ENCODE data around the gene DAB1. TPM values are rescaled to one million over a fixed set of nuclear protein-coding genes. Genes with fewer than 3 reads are reported as not detected.

DAB1 gene
- total RNA-seq, 1 donor, result under 0.01 TPM

DNA sequence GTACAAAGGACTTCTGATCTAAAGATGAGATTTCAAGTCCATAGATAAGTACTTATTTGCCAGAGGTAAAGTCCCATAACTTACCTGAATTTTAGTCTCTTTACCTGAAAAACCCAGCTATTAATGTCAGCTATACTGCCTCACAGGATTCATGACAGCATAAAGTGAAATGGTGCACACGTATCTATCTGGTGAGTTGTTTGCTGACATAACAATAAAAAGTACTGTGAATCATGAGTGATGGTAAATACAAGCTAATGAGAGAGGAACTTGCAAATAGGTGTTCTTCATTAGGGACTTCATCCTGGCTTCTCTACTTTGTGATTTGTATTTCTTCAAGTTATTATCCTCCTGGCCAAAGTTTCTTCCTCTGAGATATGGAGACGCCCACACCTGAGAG, 233.0 kb downstream of the DAB1 start:
- no peak for DNase-seq (ENCODE audit: low read depth in 2 of 3, low spot score in 2 of 3)

DNA sequence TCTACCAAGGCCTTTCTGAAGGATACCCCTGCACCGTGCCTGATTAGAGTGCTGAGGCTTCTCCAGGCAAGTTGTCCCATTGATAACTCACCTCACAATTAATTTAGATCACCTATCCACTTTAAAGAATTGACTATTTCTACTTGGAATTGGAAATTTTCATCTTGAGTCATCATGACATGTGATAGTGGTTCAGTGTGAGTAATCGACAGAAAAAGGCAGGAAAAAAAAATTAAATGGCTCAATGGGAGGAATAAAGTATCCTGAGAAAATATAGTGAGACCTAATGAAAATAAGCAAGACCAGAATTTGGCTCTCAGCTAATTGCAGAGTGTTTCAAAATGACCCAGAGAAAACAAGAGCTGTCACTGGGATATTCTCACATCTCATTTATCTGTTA, 235.7 kb downstream of the DAB1 start:
- no peak for DNase-seq (ENCODE audit: low read depth in 2 of 3, low spot score in 2 of 3)

DNA sequence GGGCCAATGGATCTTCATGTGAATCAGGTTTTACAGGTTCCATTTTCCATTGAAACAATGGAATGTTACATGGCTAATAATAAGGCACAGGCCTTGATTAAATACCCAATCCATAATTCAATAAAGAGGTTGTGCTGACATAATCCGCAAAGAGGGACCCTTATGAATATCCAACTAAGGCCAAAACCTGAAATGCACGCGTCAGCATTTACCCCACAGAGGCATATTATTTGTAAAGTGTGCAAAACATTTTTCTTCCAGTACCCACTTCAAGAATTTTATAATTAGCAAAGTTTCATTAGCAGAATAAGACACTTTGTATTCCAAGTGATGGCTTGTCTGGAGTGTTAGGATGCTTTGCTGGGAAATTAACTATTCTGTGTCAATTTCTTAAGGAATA, 237.4 kb downstream of the DAB1 start:
- DNase-seq (ENCODE audit: low read depth in 2 of 3, low spot score in 2 of 3), result no peak

DNA sequence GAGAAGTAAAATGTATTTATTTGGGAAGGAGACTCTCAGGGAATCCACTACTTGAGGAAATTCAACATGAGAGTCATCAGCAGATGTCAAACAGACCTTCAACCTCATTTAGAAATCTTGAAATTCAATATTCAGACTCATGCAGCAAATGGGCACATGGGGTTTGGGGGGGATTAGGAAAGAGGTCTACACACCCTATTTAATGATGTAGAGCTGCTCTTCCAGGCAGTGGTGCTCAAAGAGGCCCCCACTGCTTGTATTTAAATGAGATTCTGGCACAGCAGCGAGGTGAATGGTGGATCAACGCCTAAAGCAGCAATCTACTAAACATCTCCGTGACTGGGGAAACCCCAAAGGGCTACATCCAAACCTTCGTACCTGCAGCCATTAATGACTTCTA, 244.9 kb downstream of the DAB1 start:
- no peak for DNase-seq (ENCODE audit: low read depth in 2 of 3, low spot score in 2 of 3)

DNA sequence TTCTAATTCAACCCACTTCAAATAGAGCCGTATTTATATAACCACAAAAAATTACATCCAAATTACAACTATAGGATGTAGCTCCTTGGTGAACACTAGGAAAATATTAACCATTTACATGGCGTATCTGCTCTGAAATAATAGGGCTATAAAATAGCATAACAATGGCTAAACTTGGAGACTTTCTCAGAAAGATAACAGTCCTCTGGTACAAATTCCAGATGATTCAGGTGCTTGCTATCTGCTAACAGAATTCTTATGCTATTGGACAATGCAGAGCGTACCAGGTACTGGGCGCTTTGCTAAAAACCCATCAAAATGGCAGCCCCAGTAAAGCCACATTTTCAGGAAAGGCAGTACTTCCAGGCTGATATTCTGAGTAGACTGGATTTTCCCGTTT, 248.4 kb downstream of the DAB1 start:
- no peak for DNase-seq (ENCODE audit: low read depth in 2 of 3, low spot score in 2 of 3)

- no peak for DNase-seq (ENCODE audit: low read depth in 2 of 3, low spot score in 2 of 3)
Observed at GRCh38 chr1:57172040-57172439, 251.8 kb downstream of the DAB1 start.

DNA sequence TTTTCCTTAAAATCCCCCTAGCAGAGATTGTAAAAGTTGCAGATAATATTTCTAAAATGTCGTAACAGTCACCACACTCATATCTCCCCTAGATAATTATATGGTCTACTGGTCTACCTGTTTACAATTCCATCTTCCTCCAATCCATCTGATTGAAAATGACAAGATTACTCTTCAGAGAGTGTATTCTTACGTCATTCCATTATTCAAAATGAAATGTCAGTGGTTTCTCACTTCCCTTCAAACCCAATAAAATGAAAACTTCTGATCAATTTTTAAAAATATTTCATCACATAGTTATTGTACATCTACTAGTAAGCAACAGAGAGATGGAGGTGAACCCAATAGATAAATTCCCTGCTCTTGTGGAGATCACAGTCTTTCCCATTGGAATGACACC, 255.9 kb downstream of the DAB1 start:
- no peak for DNase-seq (ENCODE audit: low read depth in 2 of 3, low spot score in 2 of 3)

DNA sequence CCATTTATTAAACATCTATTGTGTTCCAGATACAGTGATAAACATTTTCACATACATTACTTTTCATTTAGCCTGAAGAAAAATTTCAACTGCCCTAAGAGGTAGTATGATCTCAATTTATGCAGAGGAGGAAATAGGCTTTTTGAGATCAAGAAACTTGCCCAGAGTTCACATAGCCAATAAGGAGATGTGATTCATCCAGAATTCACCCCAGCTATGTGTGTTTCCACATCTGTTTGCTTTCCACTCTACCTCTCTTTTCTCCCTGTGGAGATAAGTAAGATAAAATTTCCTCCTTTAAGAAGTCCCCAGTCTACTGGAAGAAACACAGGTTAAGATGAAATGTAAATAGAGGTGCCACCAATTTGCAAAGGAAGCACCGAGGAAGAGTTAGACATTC, 258.3 kb downstream of the DAB1 start:
- DNase-seq (ENCODE audit: low read depth in 2 of 3, low spot score in 2 of 3), result no peak

DNA sequence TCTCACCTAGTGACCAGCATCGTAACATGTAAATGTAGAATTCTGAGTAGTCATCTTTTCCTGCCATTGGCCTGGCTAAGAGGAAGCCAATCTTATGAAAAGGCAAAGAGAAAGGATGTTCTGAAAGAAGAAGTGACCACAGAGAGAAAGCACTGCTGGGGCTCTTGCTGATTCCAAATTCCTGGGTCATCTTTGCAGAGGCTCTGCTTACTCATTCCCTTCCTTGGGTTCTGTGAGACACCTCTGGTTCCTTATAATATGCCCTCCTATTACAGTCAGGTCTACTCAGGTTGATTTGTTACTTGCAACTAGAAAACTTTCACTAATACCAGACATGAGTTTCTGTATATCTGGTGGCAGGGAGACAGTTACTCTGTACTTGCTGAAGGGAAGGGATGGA, 259.3 kb downstream of the DAB1 start:
- DNase-seq (ENCODE audit: low read depth in 2 of 3, low spot score in 2 of 3), result no peak

GRCh38 chr1:57163789-57164188, 260.1 kb downstream of the DAB1 start:
- no peak for DNase-seq (ENCODE audit: low read depth in 2 of 3, low spot score in 2 of 3)

DNA sequence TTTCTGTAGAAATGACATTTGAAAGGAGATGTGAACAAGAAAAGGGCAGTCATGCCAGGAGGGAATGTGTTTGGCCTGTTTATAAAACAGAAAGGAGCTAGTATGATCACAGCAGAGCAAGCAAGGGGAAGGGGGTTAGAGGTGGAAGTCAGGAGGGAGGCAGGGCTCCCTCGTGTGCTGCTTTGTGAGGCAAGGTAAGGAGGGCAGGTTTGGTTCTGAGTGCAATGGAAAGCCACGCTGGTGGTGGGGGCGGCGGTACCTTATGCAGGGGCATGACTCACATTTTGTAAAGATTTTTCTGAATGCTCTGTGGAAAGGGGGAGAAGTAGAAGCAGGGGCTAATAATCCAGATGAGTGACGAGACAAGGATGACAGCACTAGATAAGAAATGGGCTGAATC, 260.5 kb downstream of the DAB1 start:
- DNase-seq (ENCODE audit: low read depth in 2 of 3, low spot score in 2 of 3), result no peak

DNA sequence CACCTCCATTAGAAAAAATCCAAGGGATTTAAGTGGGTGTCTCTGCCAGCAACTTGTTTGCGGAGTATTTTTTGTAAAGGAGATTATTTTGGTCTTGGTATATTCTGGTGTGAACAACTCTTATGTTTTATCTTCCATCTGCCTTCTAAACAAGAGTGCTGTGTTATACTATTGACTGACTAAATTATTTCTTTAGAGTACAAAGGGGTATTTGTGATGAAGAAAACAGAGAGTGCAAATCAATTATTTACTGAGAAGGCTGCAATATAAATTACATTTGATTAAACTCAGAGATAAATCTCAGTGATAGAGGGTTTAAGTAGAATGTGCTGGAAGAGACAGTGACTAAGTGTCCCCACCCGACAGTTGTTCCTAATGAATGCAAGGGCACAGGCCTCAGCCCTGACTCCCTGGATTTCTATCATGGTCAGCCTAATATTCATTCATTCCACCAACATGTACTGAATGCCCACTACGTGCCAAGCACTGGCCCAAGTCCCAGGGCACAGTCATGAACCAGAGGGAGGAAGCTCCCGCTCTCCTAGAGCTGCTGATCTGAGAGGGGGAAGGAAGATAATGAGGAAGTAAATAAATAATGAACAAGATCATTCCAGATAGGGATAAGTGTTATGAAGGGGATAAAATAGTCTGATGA, 261.1 kb downstream of the DAB1 start:
- DNase-seq (ENCODE audit: low read depth in 2 of 3, low spot score in 2 of 3), result no peak

DNA sequence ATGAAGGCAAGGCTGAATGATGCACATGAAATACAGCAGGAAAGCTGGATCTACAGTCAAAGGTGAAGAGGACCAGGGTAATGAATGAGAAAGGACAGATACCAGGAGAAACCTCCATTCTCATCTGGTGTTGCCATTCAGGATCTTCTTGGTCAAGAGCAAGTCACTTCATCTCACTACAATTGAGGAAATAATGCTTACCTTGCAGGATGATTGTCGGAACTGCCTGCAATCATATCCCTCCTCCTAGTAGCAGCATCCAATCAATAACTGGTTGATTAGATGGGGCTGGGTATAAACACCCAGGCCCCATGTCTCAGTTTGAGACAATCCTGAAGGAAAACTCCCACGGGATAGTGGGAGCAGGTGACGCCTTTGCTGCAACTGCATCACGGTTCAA, 263.3 kb downstream of the DAB1 start:
- DNase-seq (ENCODE audit: low read depth in 2 of 3, low spot score in 2 of 3), result no peak

- DNase-seq (ENCODE audit: low read depth in 2 of 3, low spot score in 2 of 3), result no peak
Observed at GRCh38 chr1:57158604-57158998, 265.3 kb downstream of the DAB1 start.

DNA sequence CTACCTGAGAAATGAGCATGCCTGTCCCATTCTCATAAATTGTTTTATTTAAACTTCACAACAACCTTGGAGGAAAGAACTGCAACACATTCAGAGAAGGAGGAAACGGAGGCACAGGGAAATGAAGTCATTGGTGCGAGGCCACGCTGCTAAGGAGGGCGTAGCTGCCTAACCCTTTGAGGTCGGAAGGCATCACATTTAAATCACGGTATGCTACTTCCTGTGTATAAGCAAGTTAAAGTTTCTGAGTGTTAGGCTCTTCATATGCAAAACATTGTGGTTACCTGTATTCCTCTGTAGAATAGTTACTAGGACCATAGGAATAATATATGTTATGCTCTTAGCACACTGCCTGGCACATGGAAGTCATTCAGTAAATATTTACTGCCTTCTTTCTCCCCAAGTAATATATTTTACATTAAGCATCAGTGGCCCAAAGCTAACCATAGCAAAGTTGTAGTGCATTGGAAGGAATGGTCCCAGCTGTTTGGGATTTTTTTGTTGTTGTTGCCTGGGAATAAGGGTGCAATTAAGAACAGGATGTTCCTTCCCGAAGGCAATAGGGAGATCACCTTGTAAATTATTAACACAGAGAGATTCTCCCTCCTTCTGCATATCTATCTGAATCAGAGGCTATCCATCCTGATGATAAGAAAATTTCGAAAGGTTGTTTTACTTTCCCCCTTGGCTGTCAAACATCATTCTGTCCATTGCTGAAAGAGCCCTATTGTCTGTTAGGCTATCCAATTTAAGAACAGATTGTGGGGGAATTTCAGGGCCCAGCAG, 265.8 kb downstream of the DAB1 start:
- no peak for DNase-seq (ENCODE audit: low read depth in 2 of 3, low spot score in 2 of 3)

- no peak for DNase-seq (ENCODE audit: low read depth in 2 of 3, low spot score in 2 of 3)
Observed at GRCh38 chr1:57156907-57157306, 267.0 kb downstream of the DAB1 start.

GRCh38 chr1:57146100-57146499, 277.8 kb downstream of the DAB1 start:
- DNase-seq (ENCODE audit: low read depth in 2 of 3, low spot score in 2 of 3), result no peak

DNA sequence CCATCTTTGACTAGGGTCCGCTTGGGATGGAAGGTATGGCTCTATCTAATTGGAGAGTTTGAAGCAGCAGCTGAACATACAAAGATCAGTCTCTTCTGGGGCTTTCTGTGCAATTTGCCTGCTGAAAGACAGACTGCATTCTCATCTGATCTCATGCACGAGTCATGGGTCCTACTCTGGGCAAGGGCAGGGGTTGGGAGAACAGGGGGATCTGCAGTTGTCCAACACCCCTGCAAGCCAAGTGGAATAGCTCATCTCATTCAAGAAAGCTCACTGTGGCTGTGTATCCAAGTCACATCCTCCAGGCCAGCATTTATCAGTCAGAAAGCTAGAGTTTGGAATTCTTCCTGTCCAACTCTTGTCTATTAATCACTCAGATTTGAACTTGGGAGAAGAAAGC, 280.9 kb downstream of the DAB1 start:
- DNase-seq (ENCODE audit: low read depth in 2 of 3, low spot score in 2 of 3), result no peak

DNA sequence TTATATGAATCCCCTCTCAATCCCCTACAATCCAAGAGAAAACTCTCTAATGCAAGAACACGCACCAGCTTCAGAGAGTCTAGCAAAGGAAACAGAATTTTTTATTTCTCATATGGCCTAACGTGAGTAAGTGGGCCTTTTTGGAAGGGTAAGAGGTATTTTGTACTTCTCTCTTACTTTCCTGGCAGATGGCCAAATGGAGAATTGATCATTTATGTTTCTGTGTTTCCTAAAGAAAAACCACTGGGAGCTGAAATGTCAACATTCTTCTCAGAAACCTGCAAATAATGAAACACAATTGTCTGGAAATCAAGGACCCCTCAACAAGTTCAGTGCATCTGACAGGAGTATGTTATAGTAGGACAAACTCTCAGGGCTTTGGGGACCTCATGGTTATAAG, 281.7 kb downstream of the DAB1 start:
- DNase-seq (ENCODE audit: low read depth in 2 of 3, low spot score in 2 of 3), result no peak

DNA sequence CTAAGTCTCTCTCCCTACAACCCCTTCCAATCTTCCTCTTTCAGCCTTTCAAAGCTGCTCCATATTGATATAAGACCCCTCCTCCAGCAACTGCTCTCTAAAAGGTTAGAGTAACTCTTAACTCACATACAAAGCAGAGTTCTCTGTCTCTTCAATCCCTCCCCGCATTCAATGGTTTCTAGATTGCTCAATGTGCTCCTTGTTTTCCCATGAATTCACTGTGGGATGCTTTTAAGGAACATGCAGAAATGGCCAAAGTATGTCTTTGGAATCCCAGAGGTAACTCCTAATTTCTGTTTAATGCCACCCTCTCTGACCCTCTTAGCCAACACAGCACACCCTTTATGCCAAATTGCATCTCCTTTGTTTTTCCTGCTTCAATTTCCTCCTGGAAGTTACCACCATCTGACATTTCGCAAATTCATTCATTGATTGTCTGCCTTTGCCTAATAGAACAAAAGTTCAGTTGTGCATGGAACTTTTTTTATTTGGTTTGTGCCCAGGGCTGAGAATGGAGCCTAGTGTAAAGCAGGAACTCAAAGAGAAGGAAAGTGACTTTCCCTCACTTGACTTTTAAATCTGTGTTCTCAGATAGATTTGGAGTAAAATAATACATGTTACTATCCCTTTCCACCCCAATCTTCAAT, 285.3 kb downstream of the DAB1 start:
- no peak for DNase-seq (ENCODE audit: low read depth in 2 of 3, low spot score in 2 of 3)

DNA sequence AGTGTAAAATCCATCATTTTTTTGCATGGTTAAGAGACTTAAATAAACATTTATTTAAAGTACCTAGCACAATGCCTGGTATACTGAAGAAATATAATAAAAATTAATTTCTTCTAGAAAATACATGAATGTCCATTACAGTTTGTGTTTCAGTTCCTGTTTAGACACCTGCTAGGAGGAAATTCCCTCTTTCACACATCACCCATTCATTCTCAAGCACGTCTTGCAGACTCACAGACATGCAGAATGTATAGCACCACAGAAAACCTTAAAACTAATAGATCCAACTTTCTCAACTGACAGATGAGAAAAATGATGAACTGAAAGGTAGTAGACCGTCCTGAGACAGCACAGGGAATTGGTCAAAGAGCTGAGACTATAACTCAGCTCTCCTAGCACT, 285.9 kb downstream of the DAB1 start:
- no peak for DNase-seq (ENCODE audit: low read depth in 2 of 3, low spot score in 2 of 3)

- no peak for DNase-seq (ENCODE audit: low read depth in 2 of 3, low spot score in 2 of 3)
Observed at GRCh38 chr1:57134803-57135202, 289.1 kb downstream of the DAB1 start.

All from hematopoietic multipotent progenitor cell (in vitro differentiated cells).